SK-N-SH treated with all-trans-retinoic acid at 6 μM for 48 hours (cell line): Measurements from ENCODE around the gene ITGA3.

ENCODE experiments used
- ATAC-seq: fragments of 200-7000 bp; cut with Tn5 transposase; 3 replicates; pipeline ENCODE4 v1.9.1; 2020; ENCODE audit warnings: mild to moderate bottlenecking, moderate library complexity
- ARNTL ChIP-seq: fragments of 450-650 bp; formaldehyde crosslinking; IDR thresholded peaks from 2 replicates; pipeline ENCODE4 v1.5.0; 2020; ENCODE audit warnings: low read depth, mild to moderate bottlenecking, moderate library complexity, borderline replicate concordance
- BACH2 ChIP-seq: fragments of 250-450 bp; sonication (Bioruptor Pico); IDR thresholded peaks from 2 replicates; pipeline ENCODE4 v1.9.0; 2021; ENCODE audit warnings: mild to moderate bottlenecking, borderline replicate concordance
- CSDC2 ChIP-seq: fragments of 250-450 bp; sonication (Bioruptor Pico); IDR thresholded peaks from 2 replicates; pipeline ENCODE4 v1.5.0; 2020; ENCODE audit warnings: mild to moderate bottlenecking, moderate library complexity
- GLIS3 ChIP-seq: fragments of 250-450 bp; sonication (Bioruptor Pico); IDR thresholded peaks from 2 replicates; pipeline ENCODE4 v1.5.0; 2020; ENCODE audit warnings: mild to moderate bottlenecking, moderate library complexity
- OSR1 ChIP-seq: fragments of 250-450 bp; sonication (Bioruptor Pico); IDR thresholded peaks from 2 replicates; pipeline ENCODE4 v1.8.0; 2022; ENCODE audit warnings: moderate library complexity, mild to moderate bottlenecking, inconsistent platforms
- PATZ1 ChIP-seq: fragments of 250-450 bp; sonication (Bioruptor Pico); IDR thresholded peaks from 2 replicates; pipeline ENCODE4 v1.8.0; 2020; ENCODE audit warnings: mild to moderate bottlenecking, moderate library complexity, borderline replicate concordance
- RARB ChIP-seq: fragments of 250-450 bp; sonication (Bioruptor Pico); IDR thresholded peaks from 2 replicates; pipeline ENCODE4 v1.8.0; 2021; ENCODE audit warnings: mild to moderate bottlenecking, moderate library complexity
- TOX ChIP-seq: fragments of 250-450 bp; sonication (Bioruptor Pico); IDR thresholded peaks from 2 replicates; pipeline ENCODE4 v1.8.0; 2021; ENCODE audit warnings: mild to moderate bottlenecking, moderate library complexity, borderline replicate concordance
- TSHZ2 ChIP-seq: fragments of 250-450 bp; sonication (Bioruptor Pico); IDR thresholded peaks from 2 replicates; pipeline ENCODE4 v1.5.0; 2020; ENCODE audit warnings: mild to moderate bottlenecking, moderate library complexity
- ZC3H10 ChIP-seq: fragments of 250-450 bp; sonication (Bioruptor Pico); IDR thresholded peaks from 2 replicates; pipeline ENCODE4 v1.5.1; 2021; ENCODE audit warnings: mild to moderate bottlenecking, moderate library complexity
- ZFP3 ChIP-seq: fragments of 250-450 bp; sonication (Bioruptor Pico); IDR thresholded peaks from 2 replicates; pipeline ENCODE4 v1.5.0; 2020; ENCODE audit warnings: mild to moderate bottlenecking, moderate library complexity
- ZFP30 ChIP-seq: fragments of 450-650 bp; formaldehyde crosslinking; IDR thresholded peaks from 2 replicates; pipeline ENCODE4 v1.5.0; 2022; ENCODE audit warnings: mild to moderate bottlenecking, moderate library complexity
- ZNF565 ChIP-seq: fragments of 450-650 bp; formaldehyde crosslinking; conservative IDR thresholded peaks from 2 replicates; pipeline ENCODE4 v1.5.0; 2020; ENCODE audit warnings: low read depth, mild to moderate bottlenecking, moderate library complexity
- ZNF8 ChIP-seq: fragments of 450-650 bp; formaldehyde crosslinking; IDR thresholded peaks from 2 replicates; pipeline ENCODE4 v1.5.0; 2020; ENCODE audit warnings: mild to moderate bottlenecking, moderate library complexity
- TF ChIP-seq, protein P1 (sequence below): fragments of 250-450 bp; sonication (Bioruptor Pico); IDR thresholded peaks from 2 replicates; pipeline ENCODE4 v1.5.1; 2020; ENCODE audit warnings: low read depth, mild to moderate bottlenecking, moderate library complexity
- TF ChIP-seq, protein P2 (sequence below): fragments of 250-450 bp; sonication (Bioruptor Pico); IDR thresholded peaks from 2 replicates; pipeline ENCODE4 v1.8.0; 2021; ENCODE audit warnings: low read depth, mild to moderate bottlenecking, moderate library complexity, borderline replicate concordance
- TF ChIP-seq, protein P3 (sequence below): fragments of 250-450 bp; sonication (Bioruptor Pico); IDR thresholded peaks from 2 replicates; pipeline ENCODE4 v1.5.1; 2021; ENCODE audit warnings: mild to moderate bottlenecking, moderate library complexity

The ITGA3 gene

DNA sequence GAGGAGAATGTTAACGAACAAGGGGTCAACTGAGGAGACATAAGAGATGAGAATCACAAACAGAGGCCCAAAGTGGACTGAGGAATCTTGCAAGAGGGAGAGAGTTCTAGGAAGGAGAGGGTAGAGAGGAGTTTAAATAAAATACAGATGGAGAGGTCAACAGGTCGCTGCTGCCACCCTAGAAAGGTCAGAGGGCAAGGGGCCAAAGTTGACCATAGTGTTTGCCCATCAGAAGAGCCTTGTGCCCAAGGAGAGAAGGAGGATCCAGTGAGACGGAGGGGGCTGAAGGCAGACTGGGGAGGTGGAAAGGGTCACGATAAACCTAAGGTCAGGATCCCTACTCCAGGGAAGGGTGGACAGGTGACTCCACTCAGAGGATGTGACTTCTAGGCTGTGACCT is 6.9 kb upstream of the ITGA3 start (continued):
- TF ChIP-seq PATZ1 (CRISPR knock-in tag) = no peak
- TF ChIP-seq BACH2 (CRISPR knock-in tag) = no peak
- TF ChIP-seq CSDC2 = no peak
- no peak for TF ChIP-seq ZFP3 (CRISPR knock-in tag)
- TF ChIP-seq, protein P1, sequence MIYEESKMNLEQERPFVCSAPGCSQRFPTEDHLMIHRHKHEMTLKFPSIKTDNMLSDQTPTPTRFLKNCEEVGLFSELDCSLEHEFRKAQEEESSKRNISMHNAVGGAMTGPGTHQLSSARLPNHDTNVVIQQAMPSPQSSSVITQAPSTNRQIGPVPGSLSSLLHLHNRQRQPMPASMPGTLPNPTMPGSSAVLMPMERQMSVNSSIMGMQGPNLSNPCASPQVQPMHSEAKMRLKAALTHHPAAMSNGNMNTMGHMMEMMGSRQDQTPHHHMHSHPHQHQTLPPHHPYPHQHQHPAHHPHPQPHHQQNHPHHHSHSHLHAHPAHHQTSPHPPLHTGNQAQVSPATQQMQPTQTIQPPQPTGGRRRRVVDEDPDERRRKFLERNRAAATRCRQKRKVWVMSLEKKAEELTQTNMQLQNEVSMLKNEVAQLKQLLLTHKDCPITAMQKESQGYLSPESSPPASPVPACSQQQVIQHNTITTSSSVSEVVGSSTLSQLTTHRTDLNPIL (CRISPR knock-in tag) = no peak

GRCh38 chr17:50049636-50050035 is 6.3 kb upstream of the ITGA3 start:
- TF ChIP-seq ZC3H10 (no peak), RARB (CRISPR knock-in tag) (no peak), GLIS3 (CRISPR knock-in tag) (no peak), ZFP3 (CRISPR knock-in tag) (no peak), TOX (CRISPR knock-in tag) (no peak), ZNF565 (CRISPR knock-in tag) (no peak)
- TF ChIP-seq, protein P2, sequence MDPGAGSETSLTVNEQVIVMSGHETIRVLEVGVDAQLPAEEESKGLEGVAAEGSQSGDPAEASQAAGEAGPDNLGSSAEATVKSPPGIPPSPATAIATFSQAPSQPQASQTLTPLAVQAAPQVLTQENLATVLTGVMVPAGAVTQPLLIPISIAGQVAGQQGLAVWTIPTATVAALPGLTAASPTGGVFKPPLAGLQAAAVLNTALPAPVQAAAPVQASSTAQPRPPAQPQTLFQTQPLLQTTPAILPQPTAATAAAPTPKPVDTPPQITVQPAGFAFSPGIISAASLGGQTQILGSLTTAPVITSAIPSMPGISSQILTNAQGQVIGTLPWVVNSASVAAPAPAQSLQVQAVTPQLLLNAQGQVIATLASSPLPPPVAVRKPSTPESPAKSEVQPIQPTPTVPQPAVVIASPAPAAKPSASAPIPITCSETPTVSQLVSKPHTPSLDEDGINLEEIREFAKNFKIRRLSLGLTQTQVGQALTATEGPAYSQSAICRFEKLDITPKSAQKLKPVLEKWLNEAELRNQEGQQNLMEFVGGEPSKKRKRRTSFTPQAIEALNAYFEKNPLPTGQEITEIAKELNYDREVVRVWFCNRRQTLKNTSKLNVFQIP = no peak
- TF ChIP-seq, all 23 proteins: peak for 0
- peak; percentile 9 for ATAC-seq

GRCh38 chr17:50050431-50051032 is 5.4 kb upstream of the ITGA3 start:
- TF ChIP-seq, protein P3, sequence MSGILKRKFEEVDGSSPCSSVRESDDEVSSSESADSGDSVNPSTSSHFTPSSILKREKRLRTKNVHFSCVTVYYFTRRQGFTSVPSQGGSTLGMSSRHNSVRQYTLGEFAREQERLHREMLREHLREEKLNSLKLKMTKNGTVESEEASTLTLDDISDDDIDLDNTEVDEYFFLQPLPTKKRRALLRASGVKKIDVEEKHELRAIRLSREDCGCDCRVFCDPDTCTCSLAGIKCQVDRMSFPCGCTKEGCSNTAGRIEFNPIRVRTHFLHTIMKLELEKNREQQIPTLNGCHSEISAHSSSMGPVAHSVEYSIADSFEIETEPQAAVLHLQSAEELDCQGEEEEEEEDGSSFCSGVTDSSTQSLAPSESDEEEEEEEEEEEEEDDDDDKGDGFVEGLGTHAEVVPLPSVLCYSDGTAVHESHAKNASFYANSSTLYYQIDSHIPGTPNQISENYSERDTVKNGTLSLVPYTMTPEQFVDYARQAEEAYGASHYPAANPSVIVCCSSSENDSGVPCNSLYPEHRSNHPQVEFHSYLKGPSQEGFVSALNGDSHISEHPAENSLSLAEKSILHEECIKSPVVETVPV = no peak
- TF ChIP-seq, protein P1 (CRISPR knock-in tag) = no peak
- TF ChIP-seq ZNF565 (CRISPR knock-in tag) = no peak
- TF ChIP-seq ARNTL (CRISPR knock-in tag) = no peak
- no peak for TF ChIP-seq ZFP30
- no peak for TF ChIP-seq OSR1 (CRISPR knock-in tag)
- TF ChIP-seq TOX (CRISPR knock-in tag) = no peak
- no peak for TF ChIP-seq TSHZ2 (CRISPR knock-in tag)
- no peak for TF ChIP-seq ZFP3 (CRISPR knock-in tag)
- no peak for TF ChIP-seq ZNF8
- ATAC-seq = no peak
